ENCODE results near the gene ORM2. TPM values are rescaled to one million over a fixed set of nuclear protein-coding genes. Genes with fewer than 3 reads are reported as not detected.
A peak's percentile ranks its signal among the peaks of the same experiment; 100 is the strongest.

ORM2 gene
- total and polyA plus RNA-seq, 2 of the 8 experiments (the other 6 are each of a cell fraction or from before 2014, with no cell fraction given), result 1.3 TPM; not detected in 1

GRCh38 chr9:114348261-114348905 lies 18.7 kb downstream of the ORM2 start:
- no peak for FAIRE-seq
- H3K79me2 ChIP-seq (ENCODE audit: control insufficient read depth in 1 of 2, insufficient read depth in 2 of 2, low read length in 2 of 2), result no peaks in the 10 kb centered on the region
- H3K27ac ChIP-seq (ENCODE audit: low read depth, low read length), result no peak overlapping the region
- no peak overlapping the region for H4K5ac ChIP-seq (ENCODE audit: insufficient read length, low read depth, low read length)
- H3K79me1 ChIP-seq (ENCODE audit: low read depth, low read length), result no peaks in the 10 kb centered on the region
- no peak overlapping the region for H3K23ac ChIP-seq (ENCODE audit: insufficient read length)
- H3K4me2 ChIP-seq (ENCODE audit: insufficient read depth in 1 of 2, low read depth in 2 of 2, low read length in 2 of 2), result peak overlapping the region in 1 of 2 experiments; percentile 59; a peak in 2 of 4 replicates
- no peak overlapping the region for H2AFZ ChIP-seq (ENCODE audit: low read length)
- no peaks in the 10 kb centered on the region for H3K27me3 ChIP-seq (replicated peaks in 1 of 4; ENCODE audit: control insufficient read depth in 3 of 4, extremely low read depth in 1 of 4, insufficient read depth in 3 of 4, low read length in 3 of 4)
- ChIA-PET CTCF (ENCODE audit: partially characterized antibody) (interaction anchor here (0.7 to 4.5 kb wide), 3 partner anchors 8 to 213 kb away, joined by 3 to 21 read pairs (median 4); no protein-coding TSS in a partner anchor), POLR2A (ENCODE audit: partially characterized antibody) (interaction anchor here (0.6 to 1.9 kb wide), 9 partner anchors 8 to 240 kb away, joined by 3 to 6 read pairs (median 4); no protein-coding TSS in a partner anchor)
- no peak overlapping the region for H2BK120ac ChIP-seq (replicated peaks; ENCODE audit: low read depth, low read length)
- no peak overlapping the region for H4K91ac ChIP-seq (replicated peaks; ENCODE audit: insufficient read length, low read length)
- H3K4me1 ChIP-seq (replicated peaks in 1 of 4; ENCODE audit: control insufficient read depth in 3 of 4, insufficient read depth in 4 of 4, low read length in 3 of 4), result peaks cover 4 to 11% (median 8%) of the 10 kb centered on the region in 4 experiments; a peak in 6 of 7 replicates
- H3K4me3 ChIP-seq (ENCODE audit: extremely low read depth in 1 of 4, insufficient read depth in 2 of 4, low read depth in 3 of 4, low read length in 4 of 4), result no peak overlapping the region
- no peak overlapping the region; a peak in 1 of 7 replicates for H3K9ac ChIP-seq (replicated peaks in 1 of 4; ENCODE audit: extremely low read depth in 1 of 4, low read depth in 3 of 4, low read length in 3 of 4)
- peak overlapping the region; percentile 85 for H2BK5ac ChIP-seq (ENCODE audit: low read depth, low read length)
- H2AK5ac ChIP-seq (ENCODE audit: low read depth, low read length), result no peak overlapping the region
- peaks cover 13 to 82% (median 51%) of the 10 kb centered on the region in 4 experiments; a peak in 7 of 8 replicates for H3K36me3 ChIP-seq (ENCODE audit: control insufficient read depth in 2 of 4, insufficient read depth in 4 of 4, low read length in 3 of 4)
- H2BK20ac ChIP-seq (ENCODE audit: low read length), result no peak overlapping the region
- H3K18ac ChIP-seq (ENCODE audit: extremely low read depth, low read length), result no peak overlapping the region
- no peak overlapping the region for H2BK12ac ChIP-seq (ENCODE audit: low read depth, low read length)
- DNase-seq (ENCODE audit: low read depth in 1 of 2, low spot score in 2 of 2), result no peak
- H4K8ac ChIP-seq (ENCODE audit: extremely low read depth, insufficient read depth, low read length), result no peak overlapping the region; the same call in 1 of the 2 replicates
- no peak overlapping the region for H2BK15ac ChIP-seq (ENCODE audit: low read length)
- WGBS, 2 experiments (ENCODE audit: extremely low coverage in 1 of 2, insufficient coverage in 1 of 2, insufficient read length in 1 of 2, insufficient replicate concordance in 2 of 2, low coverage in 1 of 2, low lambda C conversion rate in 2 of 2, missing lambda C conversion rate in 1 of 2), result 87% methylated on average over 12 of the region's 12 CpGs; no CpG with 5 or more reads in 1 of the 2 experiments
- no peaks in the 10 kb centered on the region for H3K23me2 ChIP-seq (ENCODE audit: low read depth, low read length)
- no peak overlapping the region for H3K56ac ChIP-seq (replicated peaks; ENCODE audit: insufficient read length, low read depth, low read length)
- H3K9me3 ChIP-seq (ENCODE audit: insufficient read depth in 2 of 2, low read depth in 1 of 2, low read length in 1 of 2), result no peaks in the 10 kb centered on the region
- no peaks in the 10 kb centered on the region for H4K20me1 ChIP-seq (replicated peaks in 1 of 2; ENCODE audit: control insufficient read depth in 1 of 2, insufficient read depth in 2 of 2, low read length in 2 of 2)
- H3K4ac ChIP-seq (replicated peaks; ENCODE audit: insufficient read length, low read depth, low read length), result no peak overlapping the region
- H3K14ac ChIP-seq (ENCODE audit: insufficient read length), result no peak overlapping the region
- no peak for TF ChIP-seq RBBP5 (IDR thresholded peaks at IDR 0.05; ENCODE audit: borderline replicate concordance, low read depth, low read length)
- no peak for TF ChIP-seq SRF (IDR thresholded peaks at IDR 0.05; ENCODE audit: low read depth, low read length)
- TF ChIP-seq EZH2 (IDR thresholded peaks at IDR 0.05; ENCODE audit: low read depth, low read length, severe bottlenecking), result no peak
- TF ChIP-seq PHF8 (conservative IDR thresholded peaks at IDR 0.05; ENCODE audit: low read depth, low read length), result no peak
- no peak for TF ChIP-seq SAP30 (IDR thresholded peaks at IDR 0.05; ENCODE audit: insufficient read depth, insufficient replicate concordance, low read length)
- no peak for TF ChIP-seq RFX5 (IDR thresholded peaks at IDR 0.05; ENCODE audit: borderline replicate concordance, low read depth, low read length)
- no peak for TF ChIP-seq ASH2L (IDR thresholded peaks at IDR 0.05; ENCODE audit: low read length)
- TF ChIP-seq CREB1 (IDR thresholded peaks at IDR 0.05), result no peak
- TF ChIP-seq GABPA (IDR thresholded peaks at IDR 0.05; ENCODE audit: borderline replicate concordance, insufficient read depth, low read length), result no peak
- TF ChIP-seq TAF7 (optimal IDR thresholded peaks at IDR 0.05; ENCODE audit: borderline replicate concordance, low read depth, low read length), result no peak
- TF ChIP-seq KDM1A (IDR thresholded peaks at IDR 0.05; ENCODE audit: borderline replicate concordance, low read length), result no peak
- no peak for TF ChIP-seq SIX5 (IDR thresholded peaks at IDR 0.05; ENCODE audit: low read depth, low read length)
- no peak for TF ChIP-seq BRCA1 (IDR thresholded peaks at IDR 0.05; ENCODE audit: low read depth, low read length)
